Hepatic stellate cell (primary cell): ENCODE measurements around the gene GNA12.

Experiments used
- DNase-seq: peaks from one replicate; pipeline ENCODE4 v3.0.0; 2011; ENCODE audit warnings: low spot score

GNA12 gene

GRCh38 chr7:2837496-2837895, 6.6 kb downstream of the GNA12 start:
- DNase-seq = no peak

- DNase-seq = no peak
Observed at GRCh38 chr7:2834748-2835441, 9.2 kb downstream of the GNA12 start.

- no peak for DNase-seq
Observed at GRCh38 chr7:2833083-2833910, 10.8 kb downstream of the GNA12 start.

GRCh38 chr7:2832461-2832860, 11.6 kb downstream of the GNA12 start:
- no peak for DNase-seq

GRCh38 chr7:2830609-2831376, 13.3 kb downstream of the GNA12 start:
- DNase-seq = no peak

- no peak for DNase-seq
Observed at GRCh38 chr7:2829040-2829439, 15.1 kb downstream of the GNA12 start.

GRCh38 chr7:2826771-2827170, 17.3 kb downstream of the GNA12 start:
- no peak for DNase-seq

GRCh38 chr7:2825559-2826227, 18.4 kb downstream of the GNA12 start:
- no peak for DNase-seq

GRCh38 chr7:2824678-2825461, 19.2 kb downstream of the GNA12 start:
- DNase-seq = no peak

GRCh38 chr7:2824026-2824677, 20.0 kb downstream of the GNA12 start:
- DNase-seq = no peak

GRCh38 chr7:2823130-2823529, 21.0 kb downstream of the GNA12 start:
- no peak for DNase-seq

GRCh38 chr7:2821842-2822507, 22.1 kb downstream of the GNA12 start:
- peak; percentile 86 for DNase-seq

- DNase-seq = peak; percentile 43
Observed at GRCh38 chr7:2821161-2821841, 22.8 kb downstream of the GNA12 start.

- peak; percentile 90 for DNase-seq
Observed at GRCh38 chr7:2820508-2820934, 23.6 kb downstream of the GNA12 start.

GRCh38 chr7:2819954-2820397, 24.1 kb downstream of the GNA12 start:
- no peak for DNase-seq

GRCh38 chr7:2819161-2819953, 24.8 kb downstream of the GNA12 start:
- DNase-seq = no peak

- DNase-seq = no peak
Observed at GRCh38 chr7:2818653-2819052, 25.5 kb downstream of the GNA12 start.

GRCh38 chr7:2818121-2818520, 26.0 kb downstream of the GNA12 start:
- DNase-seq = no peak

- DNase-seq = no peak
Observed at GRCh38 chr7:2817456-2817855, 26.7 kb downstream of the GNA12 start.
